Activated T-helper 9 cell treated with anti-CD3 and anti-CD28 coated beads, Interleukin-2, amount 50 U/mL, for 16 hours (primary cell): Measurements from ENCODE around the gene GADL1.

Experiments
- DNase-seq: peaks from one replicate; pipeline ENCODE4 v3.0.0-alpha.2; 2020; ENCODE audit warnings: low read depth

The GADL1 gene

GRCh38 chr3:30694668-30695067, 199.8 kb downstream of the GADL1 start:
- DNase-seq, result no peak

- no peak for DNase-seq
These were observed 200.3 kb downstream of the GADL1 start for GRCh38 chr3:30694148-30694547.

GRCh38 chr3:30693470-30694120, 200.9 kb downstream of the GADL1 start:
- DNase-seq, result no peak

GRCh38 chr3:30692498-30693130, 201.8 kb downstream of the GADL1 start:
- no peak for DNase-seq

GRCh38 chr3:30691944-30692343, 202.5 kb downstream of the GADL1 start:
- DNase-seq, result no peak

GRCh38 chr3:30691249-30691880, 203.1 kb downstream of the GADL1 start:
- no peak for DNase-seq

- DNase-seq, result no peak
These were observed 204.3 kb downstream of the GADL1 start for GRCh38 chr3:30690199-30690598.

- DNase-seq, result no peak
These were observed 205.5 kb downstream of the GADL1 start for GRCh38 chr3:30688776-30689641.

GRCh38 chr3:30687930-30688570, 206.4 kb downstream of the GADL1 start:
- DNase-seq, result no peak

GRCh38 chr3:30686799-30687198, 207.7 kb downstream of the GADL1 start:
- DNase-seq, result no peak

GRCh38 chr3:30686176-30686575, 208.3 kb downstream of the GADL1 start:
- no peak for DNase-seq

GRCh38 chr3:30685267-30685667, 209.2 kb downstream of the GADL1 start:
- DNase-seq, result no peak

GRCh38 chr3:30684356-30684755, 210.1 kb downstream of the GADL1 start:
- DNase-seq, result no peak

- no peak for DNase-seq
These were observed 210.7 kb downstream of the GADL1 start for GRCh38 chr3:30683769-30684168.

- no peak for DNase-seq
These were observed 211.9 kb downstream of the GADL1 start for GRCh38 chr3:30682434-30683155.

GRCh38 chr3:30681649-30682211, 212.7 kb downstream of the GADL1 start:
- DNase-seq, result no peak

GRCh38 chr3:30680789-30681648, 213.4 kb downstream of the GADL1 start:
- DNase-seq, result no peak

GRCh38 chr3:30679045-30679444, 215.4 kb downstream of the GADL1 start:
- no peak for DNase-seq

- no peak for DNase-seq
These were observed 217.1 kb downstream of the GADL1 start for GRCh38 chr3:30677347-30677685.
